Cardiac muscle cell (in vitro differentiated cells and primary cell): Measurements from ENCODE around the gene ATP11B. TPM values are rescaled to one million over a fixed set of nuclear protein-coding genes. Genes with fewer than 3 reads are reported as not detected.
"Not testable (repeated sequence)": the region's sequence is repeated elsewhere in the genome, so short reads cannot be mapped to it uniquely, and the experiment has no call there.

ENCODE experiments used
- DNase-seq, 2 donors: peaks; one replicate each; pipeline versions ENCODE4 v3.0.0 to v3.0.0-alpha.2; 2010 to 2017; ENCODE audit warnings: low read depth in 1 of 2, low spot score in 1 of 2
- H3K27ac ChIP-seq: fragments of 200-600 bp; sonication (generic); 2 replicates; pipeline ENCODE4 v1.5.1; 2016
- H3K27me3 ChIP-seq: fragments of 200-600 bp; sonication (generic); 2 replicates; pipeline ENCODE4 v1.6.0; 2016; ENCODE audit warnings: control low read depth
- H3K36me3 ChIP-seq: fragments of 200-600 bp; sonication (generic); 2 replicates; pipeline ENCODE4 v1.5.1; 2016; ENCODE audit warnings: control low read depth
- H3K4me1 ChIP-seq: fragments of 200-600 bp; sonication (generic); 2 replicates; pipeline ENCODE4 v1.8.1; 2017; ENCODE audit warnings: low read depth, mild to moderate bottlenecking, mixed run types
- H3K4me3 ChIP-seq: fragments of 200-600 bp; sonication (generic); 2 replicates; pipeline ENCODE4 v1.5.1; 2016; ENCODE audit warnings: mild to moderate bottlenecking
- H3K9me3 ChIP-seq: fragments of 200-600 bp; sonication (generic); 2 replicates; pipeline ENCODE4 v1.5.1; 2017; ENCODE audit warnings: low read depth, mild to moderate bottlenecking, control low read depth
- polyA plus RNA-seq: library from polyadenylated mRNA; unstranded; fragments of >200 nt; fragmentation: Nextera tagmentation; extraction: Ambion mirVana; gene quantifications from 2 replicates; pipeline ENCODE4 v1.2.1, GENCODE V29; 2016
- total RNA-seq: library from RNA; depleted of rRNA; stranded (reverse); fragments of >200 nt; gene quantifications from 2 replicates; pipeline ENCODE4 v1.2.3, GENCODE V29; 2016
- TF ChIP-seq, protein P1 (sequence below): IDR thresholded peaks from 2 replicates; pipeline ENCODE4 v1.5.1; 2012; ENCODE audit warnings: low read depth, mild to moderate bottlenecking, low read length

ATP11B gene
- total and polyA plus RNA-seq, 2 experiments from 2014 or later = 11.9 to 79.0 TPM

DNA sequence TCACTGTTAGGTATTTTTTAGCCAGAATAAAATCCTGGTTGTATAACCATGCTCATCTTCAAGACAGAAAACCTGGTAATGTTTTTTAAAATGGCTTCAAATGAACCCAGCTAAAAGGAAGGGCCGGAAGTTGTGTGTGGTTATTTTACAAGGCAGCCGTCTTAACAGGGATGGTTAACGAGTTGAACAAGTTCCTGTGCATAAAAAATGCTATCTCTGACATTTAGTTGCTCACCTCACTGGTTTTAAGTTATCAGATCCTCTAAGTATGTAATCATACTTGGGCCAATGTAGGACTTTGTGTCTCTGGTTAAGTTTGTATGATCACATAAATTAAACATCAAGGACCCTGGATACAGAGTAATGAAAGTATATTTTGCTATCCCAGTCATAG lies 2.1 kb downstream of the ATP11B start:
- no peak overlapping the region for H3K27ac ChIP-seq
- TF ChIP-seq, protein P1, sequence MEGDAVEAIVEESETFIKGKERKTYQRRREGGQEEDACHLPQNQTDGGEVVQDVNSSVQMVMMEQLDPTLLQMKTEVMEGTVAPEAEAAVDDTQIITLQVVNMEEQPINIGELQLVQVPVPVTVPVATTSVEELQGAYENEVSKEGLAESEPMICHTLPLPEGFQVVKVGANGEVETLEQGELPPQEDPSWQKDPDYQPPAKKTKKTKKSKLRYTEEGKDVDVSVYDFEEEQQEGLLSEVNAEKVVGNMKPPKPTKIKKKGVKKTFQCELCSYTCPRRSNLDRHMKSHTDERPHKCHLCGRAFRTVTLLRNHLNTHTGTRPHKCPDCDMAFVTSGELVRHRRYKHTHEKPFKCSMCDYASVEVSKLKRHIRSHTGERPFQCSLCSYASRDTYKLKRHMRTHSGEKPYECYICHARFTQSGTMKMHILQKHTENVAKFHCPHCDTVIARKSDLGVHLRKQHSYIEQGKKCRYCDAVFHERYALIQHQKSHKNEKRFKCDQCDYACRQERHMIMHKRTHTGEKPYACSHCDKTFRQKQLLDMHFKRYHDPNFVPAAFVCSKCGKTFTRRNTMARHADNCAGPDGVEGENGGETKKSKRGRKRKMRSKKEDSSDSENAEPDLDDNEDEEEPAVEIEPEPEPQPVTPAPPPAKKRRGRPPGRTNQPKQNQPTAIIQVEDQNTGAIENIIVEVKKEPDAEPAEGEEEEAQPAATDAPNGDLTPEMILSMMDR = no peak
- no peaks in the 10 kb centered on the region for H3K36me3 ChIP-seq
- H3K9me3 ChIP-seq = no peaks in the 10 kb centered on the region
- DNase-seq = peak in 1 of 2 donors; percentile 10
- peak overlapping the region; percentile 99 for H3K4me3 ChIP-seq
- H3K27me3 ChIP-seq = peaks cover 8% of the 10 kb centered on the region
- peaks cover 12% of the 10 kb centered on the region for H3K4me1 ChIP-seq

DNA sequence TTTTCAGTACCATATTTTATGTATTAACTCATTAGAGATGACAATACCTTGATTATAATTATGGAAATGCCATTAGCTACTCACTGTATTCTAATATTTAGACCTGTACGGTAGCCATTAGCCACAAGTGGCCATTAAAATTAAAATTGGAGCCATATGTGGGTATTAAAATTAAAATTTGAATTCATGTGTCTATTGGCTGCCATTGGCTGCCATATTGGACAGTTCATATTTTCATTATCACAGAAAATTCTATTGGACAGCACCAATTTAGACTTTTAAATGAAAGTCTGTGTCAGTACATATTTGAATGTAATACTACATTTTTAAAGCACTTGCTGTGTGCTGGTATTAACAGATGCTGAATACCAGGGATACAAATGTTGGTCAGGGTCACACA lies 3.0 kb downstream of the ATP11B start:
- H3K27ac ChIP-seq = no peak overlapping the region
- no peak for DNase-seq
- TF ChIP-seq, protein P1 = no peak
- peaks cover 4% of the 10 kb centered on the region for H3K27me3 ChIP-seq
- no peaks in the 10 kb centered on the region for H3K9me3 ChIP-seq
- H3K4me3 ChIP-seq = no peak overlapping the region
- peaks cover 12% of the 10 kb centered on the region for H3K4me1 ChIP-seq
- H3K36me3 ChIP-seq = no peaks in the 10 kb centered on the region

DNA sequence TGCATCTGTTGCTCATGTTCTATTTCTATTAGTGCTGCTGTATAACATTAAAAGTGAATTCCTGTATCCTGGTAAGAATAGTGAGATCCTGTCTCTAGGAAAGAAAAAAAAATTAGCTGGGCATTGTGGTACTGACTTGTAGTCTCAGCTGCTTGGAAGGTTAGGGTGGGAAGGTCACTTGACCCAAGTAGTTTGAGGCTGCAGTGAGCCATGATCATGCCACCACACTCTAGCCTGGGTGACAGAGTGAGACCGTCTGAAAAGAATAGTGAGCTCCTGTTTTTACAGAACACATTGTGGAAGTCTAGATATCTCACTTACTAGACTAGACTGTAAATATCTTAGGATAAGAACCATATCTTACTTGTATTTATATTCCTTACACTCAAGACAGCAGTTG lies 4.6 kb downstream of the ATP11B start:
- H3K27ac ChIP-seq = no peak overlapping the region
- H3K27me3 ChIP-seq = no peaks in the 10 kb centered on the region
- no peaks in the 10 kb centered on the region for H3K9me3 ChIP-seq
- H3K4me1 ChIP-seq = peaks cover 12% of the 10 kb centered on the region
- DNase-seq = no peak
- TF ChIP-seq, protein P1 = no peak
- no peak overlapping the region for H3K4me3 ChIP-seq
- no peaks in the 10 kb centered on the region for H3K36me3 ChIP-seq

DNA sequence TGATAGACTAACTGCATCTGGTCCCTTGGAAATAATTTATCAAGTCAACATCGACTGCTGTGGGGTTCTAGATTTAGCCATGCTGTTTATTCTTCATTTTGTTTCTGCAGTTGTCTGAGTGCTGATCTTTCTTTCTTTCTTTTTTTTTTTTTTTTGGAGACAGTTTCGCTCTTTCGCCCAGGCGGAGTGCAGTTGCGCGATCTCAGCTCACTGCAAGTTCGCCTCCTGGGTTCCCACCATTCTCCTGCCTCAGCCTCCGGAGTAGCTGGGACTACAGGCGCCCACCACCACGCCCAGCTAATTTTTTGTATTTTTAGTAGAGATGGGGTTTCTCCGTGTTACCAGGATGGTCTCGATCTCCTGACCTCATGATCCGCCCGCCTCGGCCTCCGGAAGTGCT lies 5.8 kb downstream of the ATP11B start:
- not testable (repeated sequence) for H3K4me3 ChIP-seq, H3K9me3 ChIP-seq, H3K36me3 ChIP-seq, H3K27ac ChIP-seq, H3K27me3 ChIP-seq, DNase-seq
- H3K4me1 ChIP-seq = peaks cover 12% of the 10 kb centered on the region

DNA sequence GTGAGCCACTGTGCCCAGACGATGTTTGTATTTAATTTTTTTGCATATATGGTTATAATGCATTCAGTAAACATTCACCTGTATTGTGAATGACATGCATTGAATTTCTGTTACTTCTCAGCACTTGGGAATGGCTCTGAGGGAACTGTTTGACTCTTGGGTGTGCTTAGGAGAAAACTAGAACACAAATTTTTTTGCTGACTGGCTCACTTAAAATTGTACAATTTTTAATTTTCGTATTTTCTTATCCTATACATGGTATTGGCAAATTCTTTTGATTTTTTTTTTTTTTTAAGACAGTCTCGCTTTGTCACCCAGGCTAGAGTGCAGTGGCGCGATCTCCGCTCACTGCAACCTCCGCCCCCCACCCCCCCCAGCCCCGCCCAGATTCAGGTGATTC lies 7.2 kb downstream of the ATP11B start:
- Histone ChIP-seq H3K4me1 (peaks cover 8% of the 10 kb centered on the region), H3K36me3 (no peaks in the 10 kb centered on the region), H3K27me3 (no peaks in the 10 kb centered on the region), H3K4me3 (no peak overlapping the region), H3K9me3 (no peaks in the 10 kb centered on the region), H3K27ac (no peak overlapping the region)
- no peak for DNase-seq
- TF ChIP-seq, protein P1 = no peak

DNA sequence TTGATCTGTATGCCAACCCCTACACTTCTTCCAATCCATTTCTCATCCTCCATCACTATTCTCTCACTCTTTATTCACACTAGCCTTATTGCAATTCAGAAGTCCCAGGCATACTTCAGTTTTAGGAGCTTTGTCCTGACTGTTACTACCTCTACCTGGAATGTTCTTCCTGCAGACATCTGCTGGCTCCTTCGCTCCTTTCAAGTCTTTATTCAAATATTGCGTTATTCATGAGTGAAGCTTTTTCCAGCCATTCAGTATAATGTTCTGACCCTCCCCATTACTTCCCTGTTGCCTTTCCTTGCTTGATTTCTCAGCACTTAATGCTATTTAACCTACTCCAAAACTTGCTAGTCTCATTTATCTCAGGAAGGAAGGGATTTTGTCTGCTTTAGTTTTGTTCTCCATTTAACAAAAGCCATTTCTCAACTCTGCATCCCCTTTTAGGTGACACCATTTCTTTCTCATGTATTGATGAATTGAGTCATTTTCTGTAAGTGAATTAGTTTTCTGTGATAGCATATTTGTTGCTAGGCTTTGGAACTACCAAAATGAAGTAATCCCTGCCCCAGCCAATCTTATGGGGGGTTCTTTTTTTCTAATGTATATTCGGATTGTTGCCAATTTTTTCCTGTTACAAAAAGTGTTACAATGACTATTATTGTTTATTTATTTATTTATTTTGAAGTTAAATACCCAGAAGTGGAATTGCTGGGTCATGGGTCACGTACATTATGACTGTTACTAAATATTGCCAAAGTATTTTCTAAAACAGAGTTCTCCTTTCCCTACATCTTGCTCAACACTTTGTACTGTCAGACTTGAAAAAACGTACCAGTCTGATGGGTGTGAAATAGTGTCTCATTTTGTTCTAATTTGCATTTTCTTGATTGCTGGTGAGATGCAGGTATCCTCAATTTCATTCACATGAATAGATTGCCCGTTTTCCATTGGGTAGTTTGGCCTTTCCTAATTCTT lies 9.4 kb downstream of the ATP11B start:
- TF ChIP-seq, protein P1 = no peak
- Histone ChIP-seq H3K4me3 (no peak overlapping the region), H3K9me3 (no peaks in the 10 kb centered on the region), H3K36me3 (no peaks in the 10 kb centered on the region), H3K4me1 (peaks cover 18% of the 10 kb centered on the region), H3K27ac (peak overlapping the region; percentile 39), H3K27me3 (no peaks in the 10 kb centered on the region)
- DNase-seq = peak in 1 of 2 donors; percentile 5
